ENCODE results near the gene ANKRD31.
"Not testable (repeated sequence)": the region's sequence is repeated elsewhere in the genome, so short reads cannot be mapped to it uniquely, and the experiment has no call there.

The ANKRD31 gene

DNA sequence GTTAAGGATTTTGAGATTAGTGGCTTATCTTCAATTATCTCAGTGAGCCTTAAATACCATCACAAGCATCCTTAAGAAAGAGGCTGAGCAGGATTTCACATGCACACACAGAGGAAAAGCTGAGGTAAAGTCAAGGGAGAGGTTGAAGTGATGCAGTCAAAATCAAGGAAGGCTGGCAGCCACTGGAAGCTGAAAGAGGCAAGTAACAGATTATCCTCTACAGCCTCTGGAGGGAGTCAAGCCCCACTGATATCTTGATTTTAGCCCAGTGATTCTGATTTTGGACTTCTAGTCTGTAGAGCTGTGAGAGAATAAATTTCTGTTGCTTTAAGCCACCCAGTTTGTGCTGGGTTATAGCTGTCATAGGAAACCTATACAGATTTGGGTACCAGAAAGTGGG lies 80.1 kb downstream of the ANKRD31 start:
- no peaks in the 10 kb centered on the region for H3K27me3 ChIP-seq (ENCODE audit: insufficient read depth, low read length)
- H3K4me1 ChIP-seq (ENCODE audit: control insufficient read depth, insufficient read depth, low read length, unreplicated experiment), result no peaks in the 10 kb centered on the region
- H3K79me2 ChIP-seq (ENCODE audit: control insufficient read depth, insufficient read depth, low read length, unreplicated experiment), result no peaks in the 10 kb centered on the region
- no peaks in the 10 kb centered on the region for H3K36me3 ChIP-seq (ENCODE audit: insufficient read depth, low read length)
- no peak overlapping the region for H3K4me3 ChIP-seq (ENCODE audit: low read depth, low read length)
- H3K27ac ChIP-seq (ENCODE audit: low read depth, low read length), result no peak overlapping the region
- H2AFZ ChIP-seq (ENCODE audit: low read length, unreplicated experiment), result no peak overlapping the region

DNA sequence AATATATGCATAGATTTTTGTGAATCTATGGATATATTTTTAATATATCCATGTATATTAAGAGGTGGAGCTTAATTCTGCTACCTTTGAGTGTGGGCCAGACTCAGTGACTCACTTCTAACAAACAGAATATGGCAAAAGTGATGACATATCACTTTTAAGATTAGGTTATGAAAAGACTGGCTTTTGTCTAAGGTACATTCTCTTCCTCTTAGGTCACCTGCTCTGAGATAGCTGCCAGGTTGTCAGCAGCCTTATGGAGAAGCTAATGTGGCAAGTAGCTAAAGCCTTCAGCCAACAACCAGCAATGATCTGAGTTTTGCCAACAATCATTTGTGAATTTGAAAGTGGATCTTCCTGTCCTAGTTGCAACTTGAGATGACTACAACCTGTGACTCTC lies 83.8 kb downstream of the ANKRD31 start:
- Histone ChIP-seq H3K79me2 (ENCODE audit: control insufficient read depth, insufficient read depth, low read length, unreplicated experiment) (no peaks in the 10 kb centered on the region), H3K36me3 (ENCODE audit: insufficient read depth, low read length) (no peaks in the 10 kb centered on the region), H3K27ac (ENCODE audit: low read depth, low read length) (no peak overlapping the region), H2AFZ (ENCODE audit: low read length, unreplicated experiment) (no peak overlapping the region), H3K4me1 (ENCODE audit: control insufficient read depth, insufficient read depth, low read length, unreplicated experiment) (no peaks in the 10 kb centered on the region), H3K4me3 (ENCODE audit: low read depth, low read length) (no peak overlapping the region), H3K27me3 (ENCODE audit: insufficient read depth, low read length) (no peaks in the 10 kb centered on the region)

DNA sequence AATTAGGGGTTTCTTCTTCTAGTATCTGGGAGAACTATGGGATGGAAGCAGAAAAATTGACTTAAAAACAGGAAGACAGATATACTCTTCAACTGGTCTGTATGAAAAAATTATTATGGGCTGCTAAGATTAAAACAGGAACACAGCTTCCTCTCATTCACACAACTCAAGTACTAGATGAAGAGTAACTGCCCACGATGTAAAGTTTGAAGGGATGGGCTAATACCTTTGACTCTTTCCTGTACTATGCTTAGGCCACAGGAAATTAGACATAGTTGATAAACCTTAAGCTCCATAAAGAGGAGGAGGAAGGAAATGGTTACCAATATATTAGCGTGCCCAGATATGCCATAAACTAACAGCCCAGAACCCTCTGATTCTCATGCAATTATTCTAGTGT lies 88.6 kb downstream of the ANKRD31 start:
- Histone ChIP-seq H3K4me3 (ENCODE audit: low read depth, low read length) (no peak overlapping the region), H3K27ac (ENCODE audit: low read depth, low read length) (no peak overlapping the region), H3K79me2 (ENCODE audit: control insufficient read depth, insufficient read depth, low read length, unreplicated experiment) (no peaks in the 10 kb centered on the region), H3K36me3 (ENCODE audit: insufficient read depth, low read length) (no peaks in the 10 kb centered on the region), H2AFZ (ENCODE audit: low read length, unreplicated experiment) (no peak overlapping the region), H3K4me1 (ENCODE audit: control insufficient read depth, insufficient read depth, low read length, unreplicated experiment) (no peaks in the 10 kb centered on the region), H3K27me3 (ENCODE audit: insufficient read depth, low read length) (peaks cover 5% of the 10 kb centered on the region)

DNA sequence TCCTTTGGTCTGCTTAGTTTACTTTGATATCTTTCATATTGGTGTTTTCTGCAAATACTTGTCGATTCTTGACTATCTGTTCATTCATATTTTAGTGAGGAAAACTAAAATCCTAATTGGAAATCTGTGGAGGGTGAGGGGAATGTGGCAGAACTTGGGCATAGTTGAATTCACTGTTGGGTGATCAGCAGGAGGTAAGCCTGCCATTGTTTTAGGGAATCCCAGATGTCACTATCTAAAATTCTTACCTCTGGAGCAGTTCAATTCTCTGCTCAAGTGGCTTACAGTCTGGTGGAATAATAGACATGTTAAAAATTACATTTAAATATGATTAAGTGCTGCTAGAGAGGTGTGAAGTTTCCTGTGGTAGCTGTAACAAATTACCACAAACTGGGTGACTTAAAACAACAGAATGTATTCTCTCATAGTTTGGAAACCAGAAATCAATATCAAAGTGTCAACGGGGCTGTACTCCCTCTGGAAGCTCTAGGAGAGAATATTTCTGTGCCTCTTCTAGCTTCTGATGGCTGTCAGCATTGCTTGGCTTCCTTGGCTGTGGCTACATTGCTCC lies 94.0 kb downstream of the ANKRD31 start:
- H3K27ac ChIP-seq (ENCODE audit: low read depth, low read length), result no peak overlapping the region
- H2AFZ ChIP-seq (ENCODE audit: low read length, unreplicated experiment), result no peak overlapping the region
- H3K4me3 ChIP-seq (ENCODE audit: low read depth, low read length), result no peak overlapping the region
- H3K27me3 ChIP-seq (ENCODE audit: insufficient read depth, low read length), result peaks cover 32% of the 10 kb centered on the region
- H3K36me3 ChIP-seq (ENCODE audit: insufficient read depth, low read length), result no peaks in the 10 kb centered on the region
- no peaks in the 10 kb centered on the region for H3K4me1 ChIP-seq (ENCODE audit: control insufficient read depth, insufficient read depth, low read length, unreplicated experiment)
- no peaks in the 10 kb centered on the region for H3K79me2 ChIP-seq (ENCODE audit: control insufficient read depth, insufficient read depth, low read length, unreplicated experiment)

DNA sequence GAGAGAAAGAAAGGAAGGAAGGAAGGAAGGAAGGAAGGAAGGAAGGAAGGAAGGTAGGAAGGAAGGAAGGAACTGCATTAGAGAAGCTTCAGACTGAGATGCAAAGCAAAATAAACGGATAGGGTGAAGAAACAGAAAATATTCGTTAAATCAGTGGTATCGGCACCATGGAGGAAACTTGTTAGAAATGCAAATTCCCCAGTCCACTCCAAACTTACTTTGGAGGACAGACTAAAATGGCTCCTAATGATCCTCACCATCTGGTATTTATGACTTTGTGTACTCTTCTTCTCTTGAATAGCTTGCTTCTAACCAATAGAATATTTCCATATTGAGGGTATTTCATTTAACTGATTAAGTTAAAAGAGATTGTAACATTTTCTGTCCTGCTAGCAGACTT lies 96.4 kb downstream of the ANKRD31 start:
- Histone ChIP-seq H3K79me2 (ENCODE audit: control insufficient read depth, insufficient read depth, low read length, unreplicated experiment) (no peaks in the 10 kb centered on the region), H3K4me3 (ENCODE audit: low read depth, low read length) (no peak overlapping the region), H3K27ac (ENCODE audit: low read depth, low read length) (no peak overlapping the region), H2AFZ (ENCODE audit: low read length, unreplicated experiment) (no peak overlapping the region), H3K4me1 (ENCODE audit: control insufficient read depth, insufficient read depth, low read length, unreplicated experiment) (no peaks in the 10 kb centered on the region), H3K36me3 (ENCODE audit: insufficient read depth, low read length) (no peaks in the 10 kb centered on the region), H3K27me3 (ENCODE audit: insufficient read depth, low read length) (peaks cover 32% of the 10 kb centered on the region)

- H2AFZ ChIP-seq (ENCODE audit: low read length, unreplicated experiment), result no peak overlapping the region
- H3K79me2 ChIP-seq (ENCODE audit: control insufficient read depth, insufficient read depth, low read length, unreplicated experiment), result no peaks in the 10 kb centered on the region
- H3K4me1 ChIP-seq (ENCODE audit: control insufficient read depth, insufficient read depth, low read length, unreplicated experiment), result no peaks in the 10 kb centered on the region
- no peaks in the 10 kb centered on the region for H3K36me3 ChIP-seq (ENCODE audit: insufficient read depth, low read length)
- H3K4me3 ChIP-seq (ENCODE audit: low read depth, low read length), result no peak overlapping the region
- peaks cover 32% of the 10 kb centered on the region for H3K27me3 ChIP-seq (ENCODE audit: insufficient read depth, low read length)
- no peak overlapping the region for H3K27ac ChIP-seq (ENCODE audit: low read depth, low read length)
Measured at GRCh38 chr5:75138689-75139088, 98.0 kb downstream of the ANKRD31 start.

GRCh38 chr5:75130818-75131349 lies 105.8 kb downstream of the ANKRD31 start:
- Histone ChIP-seq H3K4me1 (ENCODE audit: control insufficient read depth, insufficient read depth, low read length, unreplicated experiment) (no peaks in the 10 kb centered on the region), H3K27me3 (ENCODE audit: insufficient read depth, low read length) (no peaks in the 10 kb centered on the region), H3K79me2 (ENCODE audit: control insufficient read depth, insufficient read depth, low read length, unreplicated experiment) (no peaks in the 10 kb centered on the region), H2AFZ (ENCODE audit: low read length, unreplicated experiment) (no peak overlapping the region), H3K36me3 (ENCODE audit: insufficient read depth, low read length) (no peaks in the 10 kb centered on the region), H3K4me3 (ENCODE audit: low read depth, low read length) (no peak overlapping the region), H3K27ac (ENCODE audit: low read depth, low read length) (no peak overlapping the region)

DNA sequence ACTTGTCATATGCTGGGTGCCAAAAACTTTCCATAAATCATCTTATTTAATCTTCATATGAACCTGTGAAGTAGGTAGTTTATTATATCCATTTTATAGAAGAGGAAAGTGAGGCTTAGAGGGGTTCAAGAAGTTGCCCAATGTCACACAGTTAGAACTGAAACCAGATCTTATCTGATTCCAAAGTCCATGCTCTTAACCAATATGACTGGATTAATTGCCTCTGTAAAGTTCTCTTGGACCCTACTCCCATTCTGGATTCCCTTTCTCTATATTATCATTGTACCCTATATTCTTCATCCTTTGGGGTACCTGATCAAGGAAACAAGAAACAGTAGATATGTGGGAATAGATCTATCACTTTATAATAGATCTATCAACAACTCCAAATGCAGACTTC lies 119.8 kb downstream of the ANKRD31 start:
- H2AFZ ChIP-seq (ENCODE audit: low read length, unreplicated experiment), result no peak overlapping the region
- no peaks in the 10 kb centered on the region for H3K27me3 ChIP-seq (ENCODE audit: insufficient read depth, low read length)
- no peak overlapping the region for H3K27ac ChIP-seq (ENCODE audit: low read depth, low read length)
- no peaks in the 10 kb centered on the region for H3K36me3 ChIP-seq (ENCODE audit: insufficient read depth, low read length)
- no peak overlapping the region for H3K4me3 ChIP-seq (ENCODE audit: low read depth, low read length)
- H3K79me2 ChIP-seq (ENCODE audit: control insufficient read depth, insufficient read depth, low read length, unreplicated experiment), result no peaks in the 10 kb centered on the region
- peaks cover 6% of the 10 kb centered on the region for H3K4me1 ChIP-seq (ENCODE audit: control insufficient read depth, insufficient read depth, low read length, unreplicated experiment)

DNA sequence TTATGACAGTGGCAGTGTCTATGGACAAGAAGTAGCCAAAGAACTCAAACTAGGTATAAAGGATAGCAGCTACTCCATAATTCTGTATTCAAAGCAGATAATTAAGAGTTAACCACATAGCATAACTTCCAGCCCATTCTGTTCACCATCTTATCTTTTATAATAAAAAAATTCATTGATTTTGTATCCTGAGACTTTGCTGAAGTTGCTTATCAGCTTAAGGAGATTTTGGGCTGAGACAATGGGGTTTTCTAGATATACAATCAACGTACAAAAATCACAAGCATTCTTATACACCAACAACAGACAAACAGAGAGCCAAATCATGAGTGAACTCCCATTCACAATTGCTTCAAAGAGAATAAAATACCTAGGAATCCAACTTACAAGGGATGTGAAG lies 122.4 kb downstream of the ANKRD31 start:
- H2AFZ ChIP-seq (ENCODE audit: low read length, unreplicated experiment); H3K4me3 ChIP-seq (ENCODE audit: low read depth, low read length); H3K27ac ChIP-seq (ENCODE audit: low read depth, low read length); H3K27me3 ChIP-seq (ENCODE audit: insufficient read depth, low read length); H3K79me2 ChIP-seq (ENCODE audit: control insufficient read depth, insufficient read depth, low read length, unreplicated experiment); H3K4me1 ChIP-seq (ENCODE audit: control insufficient read depth, insufficient read depth, low read length, unreplicated experiment); H3K36me3 ChIP-seq (ENCODE audit: insufficient read depth, low read length): not testable (repeated sequence)

DNA sequence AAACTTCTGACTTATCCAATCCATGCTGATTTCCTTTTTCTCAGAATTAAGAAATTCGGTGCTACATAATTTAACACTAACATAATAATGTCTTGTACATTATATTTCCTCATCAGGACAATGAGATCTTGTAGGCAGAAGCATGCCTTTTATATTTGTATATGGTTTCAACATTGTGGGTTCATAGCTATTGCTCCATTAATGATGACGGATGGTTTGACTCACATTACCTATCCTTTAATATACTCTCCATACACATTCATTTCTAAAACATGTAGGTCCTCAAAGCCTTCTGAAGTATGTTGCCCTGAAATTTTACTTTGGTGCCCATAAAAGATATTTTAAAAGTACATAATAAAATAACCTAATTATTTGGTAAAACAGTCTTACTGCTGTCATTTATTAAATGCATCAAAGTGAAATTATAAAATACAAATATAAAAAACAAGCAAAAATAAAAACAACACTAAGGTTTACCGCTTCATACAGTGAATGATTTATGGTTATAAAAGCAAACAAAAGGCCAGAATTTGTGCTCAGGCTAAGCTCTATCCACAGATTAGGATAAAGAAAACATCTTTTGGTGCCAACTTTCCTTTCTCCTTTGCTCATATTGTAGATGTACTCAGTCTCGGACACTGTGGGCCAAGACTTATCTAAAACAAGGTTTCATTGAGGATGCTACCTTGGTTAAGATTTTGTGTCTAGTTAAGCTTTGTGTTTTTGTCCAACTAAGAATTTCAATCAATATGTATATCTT lies 123.1 kb downstream of the ANKRD31 start:
- no peak overlapping the region for H3K27ac ChIP-seq (ENCODE audit: low read depth, low read length)
- no peak overlapping the region for H2AFZ ChIP-seq (ENCODE audit: low read length, unreplicated experiment)
- H3K27me3 ChIP-seq (ENCODE audit: insufficient read depth, low read length), result no peaks in the 10 kb centered on the region
- H3K4me3 ChIP-seq (ENCODE audit: low read depth, low read length), result no peak overlapping the region
- H3K36me3 ChIP-seq (ENCODE audit: insufficient read depth, low read length), result no peaks in the 10 kb centered on the region
- H3K79me2 ChIP-seq (ENCODE audit: control insufficient read depth, insufficient read depth, low read length, unreplicated experiment), result no peaks in the 10 kb centered on the region
- peaks cover 10% of the 10 kb centered on the region for H3K4me1 ChIP-seq (ENCODE audit: control insufficient read depth, insufficient read depth, low read length, unreplicated experiment)

DNA sequence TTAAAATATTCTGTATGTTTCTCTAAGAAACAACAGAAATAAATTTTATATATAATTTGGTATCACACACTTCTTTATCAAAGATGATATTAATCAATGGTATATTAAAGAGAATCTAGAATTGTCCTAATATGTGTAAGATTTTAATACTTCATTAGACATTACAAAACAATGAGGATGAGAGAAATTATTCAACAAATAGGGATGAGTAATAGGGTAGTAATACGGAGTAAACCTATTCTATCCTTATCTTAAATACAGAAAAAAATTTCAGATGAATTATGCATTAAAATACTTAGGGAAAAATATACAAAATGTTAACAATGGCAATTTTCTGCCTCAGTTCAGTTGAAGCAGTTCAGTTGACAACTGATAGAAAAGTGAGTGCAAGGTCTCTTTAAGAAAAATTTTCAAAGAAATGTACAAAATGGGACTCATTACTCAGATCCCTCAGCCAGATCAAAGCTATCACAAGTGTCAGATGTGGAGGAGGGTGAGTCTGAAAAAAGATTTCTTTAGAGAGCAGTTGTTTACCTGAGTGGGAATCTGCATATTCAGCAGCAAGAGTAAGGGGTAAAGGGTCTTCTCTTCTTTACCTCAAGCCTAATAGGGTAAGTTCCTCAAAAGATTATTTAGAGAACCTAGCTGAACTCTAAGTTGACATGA lies 127.6 kb downstream of the ANKRD31 start:
- H3K27ac ChIP-seq (ENCODE audit: low read depth, low read length), result no peak overlapping the region
- no peaks in the 10 kb centered on the region for H3K79me2 ChIP-seq (ENCODE audit: control insufficient read depth, insufficient read depth, low read length, unreplicated experiment)
- H2AFZ ChIP-seq (ENCODE audit: low read length, unreplicated experiment), result no peak overlapping the region

More for the DNA sequence above, 127.6 kb downstream of the ANKRD31 start:
- Histone ChIP-seq H3K27me3 (ENCODE audit: insufficient read depth, low read length) (no peaks in the 10 kb centered on the region), H3K36me3 (ENCODE audit: insufficient read depth, low read length) (no peaks in the 10 kb centered on the region), H3K4me1 (ENCODE audit: control insufficient read depth, insufficient read depth, low read length, unreplicated experiment) (peaks cover 10% of the 10 kb centered on the region), H3K4me3 (ENCODE audit: low read depth, low read length) (no peak overlapping the region)

Data from ACC112 (cell line).